22Rv1 (cell line): ENCODE results near the gene SPIRE1.
"Not testable (repeated sequence)": the region's sequence is repeated elsewhere in the genome, so short reads cannot be mapped to it uniquely, and the experiment has no call there.

Source experiments
- H3K27ac ChIP-seq: fragments of 450-650 bp; 2 replicates; pipeline ENCODE4 v1.5.1; 2017
- ZFX ChIP-seq: fragments of 450-650 bp; IDR thresholded peaks from 2 replicates; pipeline ENCODE4 v1.6.1; 2017; ENCODE audit warnings: antibody characterized with exemption, borderline replicate concordance
- TF ChIP-seq, protein P1 (sequence below): fragments of 450-650 bp; IDR thresholded peaks from 2 replicates; pipeline ENCODE4 v1.5.1; 2017; ENCODE audit warnings: mild to moderate bottlenecking

SPIRE1 gene

DNA sequence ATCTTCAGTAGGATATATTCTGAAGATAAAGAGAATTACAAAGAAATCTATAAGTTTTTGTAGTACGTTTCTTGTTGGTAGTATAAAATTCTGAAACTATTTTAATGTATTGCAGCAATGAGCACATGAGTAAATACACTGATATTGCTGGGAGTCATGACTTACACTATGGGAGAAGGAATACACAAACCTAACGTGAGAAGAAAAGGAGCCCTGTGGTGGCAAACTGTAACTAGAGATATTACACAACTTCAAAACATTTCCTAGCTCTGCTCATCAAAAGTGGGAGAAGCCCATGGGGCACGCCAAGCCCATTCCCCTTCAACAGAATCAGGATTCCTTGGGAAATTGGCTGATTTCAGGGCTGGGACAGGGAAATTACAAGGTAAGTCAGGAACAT is 20.5 kb downstream of the SPIRE1 start:
- no peak overlapping the region for H3K27ac ChIP-seq
- TF ChIP-seq, protein P1, sequence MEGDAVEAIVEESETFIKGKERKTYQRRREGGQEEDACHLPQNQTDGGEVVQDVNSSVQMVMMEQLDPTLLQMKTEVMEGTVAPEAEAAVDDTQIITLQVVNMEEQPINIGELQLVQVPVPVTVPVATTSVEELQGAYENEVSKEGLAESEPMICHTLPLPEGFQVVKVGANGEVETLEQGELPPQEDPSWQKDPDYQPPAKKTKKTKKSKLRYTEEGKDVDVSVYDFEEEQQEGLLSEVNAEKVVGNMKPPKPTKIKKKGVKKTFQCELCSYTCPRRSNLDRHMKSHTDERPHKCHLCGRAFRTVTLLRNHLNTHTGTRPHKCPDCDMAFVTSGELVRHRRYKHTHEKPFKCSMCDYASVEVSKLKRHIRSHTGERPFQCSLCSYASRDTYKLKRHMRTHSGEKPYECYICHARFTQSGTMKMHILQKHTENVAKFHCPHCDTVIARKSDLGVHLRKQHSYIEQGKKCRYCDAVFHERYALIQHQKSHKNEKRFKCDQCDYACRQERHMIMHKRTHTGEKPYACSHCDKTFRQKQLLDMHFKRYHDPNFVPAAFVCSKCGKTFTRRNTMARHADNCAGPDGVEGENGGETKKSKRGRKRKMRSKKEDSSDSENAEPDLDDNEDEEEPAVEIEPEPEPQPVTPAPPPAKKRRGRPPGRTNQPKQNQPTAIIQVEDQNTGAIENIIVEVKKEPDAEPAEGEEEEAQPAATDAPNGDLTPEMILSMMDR = no peak
- no peak for TF ChIP-seq ZFX

DNA sequence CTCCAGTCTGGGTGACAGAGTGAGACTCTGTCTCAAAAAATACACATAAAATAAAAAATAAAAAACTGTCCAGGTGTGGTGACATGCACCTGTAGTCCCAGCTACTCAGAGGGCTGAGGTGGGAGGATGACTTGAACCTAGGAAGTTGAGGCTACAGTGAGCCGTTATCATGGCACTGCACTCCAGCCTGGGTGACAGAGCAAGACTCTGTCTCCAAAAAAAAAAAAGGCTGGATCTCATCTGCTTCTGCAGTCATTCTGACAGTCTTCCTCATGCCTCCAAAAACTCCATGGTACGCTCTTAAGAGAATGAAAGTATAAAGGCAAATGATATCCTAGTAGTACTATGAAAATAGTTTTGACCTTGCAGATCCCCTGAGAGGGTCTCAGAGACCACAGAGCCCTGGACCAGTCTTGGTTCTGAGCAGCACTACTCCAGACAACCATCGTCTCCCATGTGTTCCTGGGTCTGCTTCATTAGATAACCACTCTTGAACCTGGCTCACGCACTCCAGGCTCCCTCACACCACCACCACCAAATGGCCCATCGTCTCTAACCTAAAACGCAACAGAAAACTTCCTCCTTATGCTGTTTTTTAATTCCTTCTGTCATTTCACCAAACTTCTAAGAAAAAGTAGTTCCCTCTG is 26.0 kb downstream of the SPIRE1 start:
- H3K27ac ChIP-seq = no peak overlapping the region
- no peak for TF ChIP-seq ZFX
- TF ChIP-seq, protein P1 = no peak

DNA sequence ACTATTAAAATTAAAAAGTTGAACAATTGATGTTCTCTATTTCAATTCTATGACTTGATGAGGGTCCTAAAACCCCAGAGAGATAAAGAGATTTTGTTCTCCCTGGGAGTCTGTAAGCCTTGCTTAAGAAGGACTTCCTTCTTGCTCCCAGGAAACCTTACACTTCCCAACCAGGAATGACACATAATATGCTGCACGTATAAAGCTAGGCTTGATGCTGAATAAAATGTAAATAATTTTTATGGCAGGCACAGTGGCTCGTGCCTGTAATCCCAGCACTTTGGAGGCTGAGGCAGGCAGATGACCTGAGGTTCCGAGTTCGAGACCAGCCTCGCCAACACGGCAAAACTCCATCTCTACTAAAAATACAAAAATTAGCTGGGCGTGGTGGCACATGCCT is 27.8 kb downstream of the SPIRE1 start:
- TF ChIP-seq ZFX = no peak
- TF ChIP-seq, protein P1 = no peak
- no peak overlapping the region for H3K27ac ChIP-seq

DNA sequence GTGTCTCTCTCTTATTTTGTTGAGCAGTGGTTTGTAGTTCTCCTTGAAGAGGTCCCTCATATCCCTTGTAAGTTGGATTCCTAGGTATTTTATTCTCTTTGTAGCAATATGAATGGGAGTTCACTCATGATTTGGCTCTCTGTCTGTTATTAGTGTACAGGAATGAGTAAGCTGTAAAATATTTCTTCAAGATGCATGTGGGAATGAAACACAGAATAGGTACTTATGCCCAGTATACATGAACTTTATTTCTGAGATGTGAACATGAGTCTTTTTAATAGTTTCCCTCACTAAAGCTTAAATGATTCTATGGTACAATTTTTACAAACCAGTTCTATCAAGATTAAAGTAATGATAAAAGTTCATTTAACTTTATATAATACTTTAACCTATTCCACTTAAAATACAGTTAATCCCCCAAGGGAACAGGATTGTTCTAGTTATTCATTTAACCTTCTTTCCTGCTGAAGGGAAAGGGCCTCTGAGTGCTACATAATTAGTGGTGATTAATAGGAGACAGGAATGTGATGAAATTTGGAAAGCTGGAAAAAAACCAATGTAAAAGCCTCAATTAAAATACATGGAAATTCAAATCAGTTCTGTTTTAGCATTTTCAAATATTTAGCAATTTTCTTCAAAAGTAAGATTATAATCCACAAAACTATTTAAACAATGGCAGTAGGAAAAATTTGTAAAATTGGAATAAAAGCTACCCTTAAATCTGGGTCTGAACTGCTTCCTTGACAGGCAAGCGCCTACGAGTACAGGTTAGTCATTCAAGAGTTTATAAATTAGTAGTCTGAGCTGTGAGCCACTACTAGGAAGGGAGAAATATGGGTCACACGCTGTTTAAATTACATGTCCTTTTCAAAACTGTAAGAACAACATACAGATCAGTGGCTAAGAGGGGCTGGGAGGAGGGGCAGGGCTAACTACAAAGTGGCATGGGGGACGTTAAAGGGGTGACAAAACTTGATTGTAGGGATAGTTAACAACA is 28.9 kb downstream of the SPIRE1 start:
- TF ChIP-seq ZFX = no peak
- no peak overlapping the region for H3K27ac ChIP-seq

DNA sequence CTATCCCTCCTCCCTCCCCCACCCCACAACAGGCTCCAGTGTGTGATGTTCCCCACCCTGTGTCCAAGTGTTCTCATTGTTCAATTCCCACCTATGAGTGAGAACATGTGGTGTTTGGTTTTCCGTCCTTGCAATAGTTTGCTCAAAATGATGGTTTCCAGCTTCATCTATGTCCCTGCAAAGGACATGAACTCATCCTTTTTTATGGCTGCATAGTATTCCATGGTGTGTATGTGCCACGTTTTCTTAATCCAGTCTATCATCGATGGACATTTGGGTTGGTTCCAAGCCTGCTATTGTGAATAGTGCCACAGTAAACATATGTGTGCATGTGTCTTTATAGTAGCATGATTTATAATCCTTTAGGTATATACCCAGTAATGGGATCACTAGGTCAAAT is 30.7 kb downstream of the SPIRE1 start:
- not testable (repeated sequence) for H3K27ac ChIP-seq

DNA sequence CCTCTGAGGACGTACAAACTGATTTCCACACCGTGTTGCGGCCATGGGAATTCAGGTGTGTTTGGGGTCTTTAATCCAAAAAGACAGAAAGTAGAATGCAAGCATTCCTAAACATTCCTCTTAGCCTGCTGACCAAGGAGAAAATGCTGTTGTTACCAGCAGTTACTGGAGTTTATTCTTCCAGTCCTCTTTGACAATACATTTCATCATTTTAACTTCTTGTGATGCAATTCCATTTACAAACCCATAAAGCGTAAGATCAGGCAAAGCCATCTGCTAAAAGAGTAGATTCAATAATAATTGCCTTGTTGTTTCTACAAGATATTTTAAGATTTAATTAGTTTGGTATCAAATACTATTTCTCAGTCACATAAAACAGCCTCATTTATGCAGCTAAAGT is 32.7 kb downstream of the SPIRE1 start:
- no peak overlapping the region for H3K27ac ChIP-seq
- TF ChIP-seq ZFX = no peak
- TF ChIP-seq, protein P1 = no peak

DNA sequence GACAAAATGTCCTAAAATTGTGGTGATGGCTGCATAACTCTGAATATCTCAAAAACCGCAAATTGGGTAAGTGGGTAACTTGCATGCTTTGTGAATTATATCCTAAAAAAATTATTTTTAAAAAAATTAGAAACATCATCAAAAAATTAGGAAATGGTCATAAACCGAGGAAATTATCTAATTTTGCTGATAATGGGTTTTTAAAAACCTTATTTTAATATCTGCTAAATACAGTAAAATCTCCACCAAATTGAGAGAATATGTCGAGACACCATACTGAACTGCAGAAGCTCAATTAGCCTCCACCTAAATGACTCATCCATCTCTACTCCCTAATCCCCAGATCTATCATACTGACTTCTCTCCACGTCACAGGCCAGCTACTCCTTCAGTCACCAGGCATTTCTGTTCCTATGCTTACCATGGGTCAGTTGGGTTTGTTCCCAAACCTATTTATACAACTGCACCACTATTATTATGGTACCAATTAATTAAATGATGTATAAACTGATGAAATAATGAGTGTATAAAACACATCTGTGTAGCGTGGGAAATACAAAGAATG is 36.1 kb downstream of the SPIRE1 start:
- no peak overlapping the region for H3K27ac ChIP-seq
- TF ChIP-seq, protein P1 = no peak
- TF ChIP-seq ZFX = no peak

DNA sequence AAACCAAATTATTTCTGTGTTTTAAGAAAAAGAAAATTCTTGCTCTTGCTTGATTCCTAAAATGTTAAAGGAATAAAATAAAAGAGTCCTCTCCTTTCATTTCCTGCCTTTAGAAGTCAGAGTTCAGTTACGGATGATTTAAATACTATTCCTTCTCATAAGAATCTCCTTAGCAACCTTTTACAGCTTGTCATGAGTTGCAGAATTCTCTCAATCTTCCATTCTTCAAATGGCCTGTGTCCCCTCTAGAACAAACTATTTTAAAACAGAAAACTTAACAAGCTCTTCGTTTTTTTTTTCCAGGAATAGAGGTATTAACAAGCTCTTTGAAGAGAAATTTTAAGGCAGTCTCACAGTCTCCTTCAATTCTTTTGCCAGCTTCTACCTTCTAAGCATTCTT is 42.2 kb downstream of the SPIRE1 start:
- TF ChIP-seq, protein P1 = no peak
- TF ChIP-seq ZFX = no peak
- no peak overlapping the region for H3K27ac ChIP-seq
